GM19372 (cell line): Measurements from ENCODE around the gene SOX5.
A peak's percentile ranks its signal among the peaks of the same experiment; 100 is the strongest.

ENCODE experiments used
- ATAC-seq: cut with Tn5 transposase; IDR thresholded peaks from one replicate; pipeline ENCODE4 v1.9.1; 2021; ENCODE audit warnings: mild to moderate bottlenecking, low read depth, moderate library complexity; ENCODE audit not compliant: unreplicated experiment

SOX5 gene

DNA sequence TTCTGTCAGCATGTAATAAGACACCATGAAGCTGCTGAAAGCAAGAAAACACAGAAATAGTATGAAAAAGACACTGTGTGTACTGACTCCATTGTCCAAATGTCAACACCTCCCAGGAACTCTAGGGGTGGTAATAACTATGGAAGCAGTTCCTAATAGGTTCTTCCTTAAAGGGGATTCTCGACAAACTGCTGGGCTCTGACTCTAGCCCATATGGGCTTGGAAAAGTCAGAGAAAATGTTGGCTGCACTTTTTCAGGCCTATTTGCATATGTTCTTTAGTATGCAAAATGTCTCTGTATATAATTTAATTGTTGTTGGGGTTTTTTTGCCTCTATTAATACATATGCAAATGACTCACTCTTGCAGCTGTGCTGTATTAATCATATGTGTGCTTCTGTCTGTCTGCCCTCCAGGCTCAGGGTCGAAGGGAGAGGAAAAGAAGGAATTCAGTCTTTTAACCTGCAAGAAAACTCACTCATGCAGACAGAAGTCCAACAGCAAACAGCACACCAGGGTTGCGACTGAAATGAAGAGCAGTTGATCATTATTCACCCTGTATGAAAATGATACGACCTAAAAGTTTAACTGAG lies 317.6 kb downstream of the SOX5 start:
- no peak for ATAC-seq

DNA sequence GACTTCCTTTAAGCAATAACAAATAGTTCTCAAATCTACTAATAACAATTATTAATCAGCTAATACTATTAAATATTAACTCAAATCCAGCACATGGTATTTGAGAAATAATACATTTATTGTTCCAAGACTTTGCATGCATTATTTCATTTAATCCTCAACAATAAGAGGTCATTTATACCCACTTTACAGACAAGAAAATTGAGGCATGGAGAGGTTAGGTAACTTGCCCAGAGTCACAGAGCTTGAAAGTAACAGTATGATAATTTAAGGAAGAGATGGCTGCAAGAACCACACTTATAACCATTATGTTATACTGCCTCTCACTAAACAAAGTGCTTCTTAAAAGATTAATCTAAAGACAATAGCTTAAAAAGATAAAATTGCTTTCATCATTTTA lies 318.9 kb downstream of the SOX5 start:
- no peak for ATAC-seq

DNA sequence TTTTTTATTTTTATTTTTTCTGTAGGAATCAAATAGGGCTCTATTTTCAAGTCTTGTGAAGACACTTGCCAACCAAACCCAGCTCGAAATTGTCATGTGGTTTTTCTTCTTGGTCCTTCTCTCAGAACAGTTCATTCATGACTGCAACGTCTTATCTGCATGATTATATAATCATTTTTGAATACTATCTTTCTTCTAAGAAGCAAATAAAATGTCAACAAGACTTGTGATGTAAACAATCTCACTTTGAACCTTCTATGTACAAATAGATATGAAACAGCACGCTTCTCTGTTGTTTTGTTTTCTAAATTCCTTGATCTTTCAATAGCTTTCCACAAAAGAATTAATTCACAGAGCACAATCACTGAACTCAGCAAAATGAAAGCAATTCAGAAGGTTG lies 320.7 kb downstream of the SOX5 start:
- no peak for ATAC-seq

DNA sequence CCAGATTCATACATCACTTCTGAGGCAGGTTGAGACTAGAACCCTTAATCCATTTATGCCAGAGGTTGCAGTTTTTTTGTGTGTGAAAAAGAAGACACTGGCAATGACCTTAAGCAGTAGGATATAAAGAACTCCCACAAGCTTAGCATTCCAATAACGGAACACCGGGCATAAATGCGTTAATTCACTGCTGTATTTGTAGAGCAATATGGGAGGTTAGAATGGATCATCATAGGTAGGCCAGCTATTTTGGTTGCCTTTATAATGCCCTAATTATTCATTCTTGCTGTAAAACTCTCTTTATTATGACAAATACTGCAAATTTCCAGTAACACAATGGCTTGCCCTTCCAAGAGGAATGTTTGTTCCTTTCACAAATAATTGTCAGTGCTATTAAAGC lies 322.7 kb downstream of the SOX5 start:
- ATAC-seq, result no peak

DNA sequence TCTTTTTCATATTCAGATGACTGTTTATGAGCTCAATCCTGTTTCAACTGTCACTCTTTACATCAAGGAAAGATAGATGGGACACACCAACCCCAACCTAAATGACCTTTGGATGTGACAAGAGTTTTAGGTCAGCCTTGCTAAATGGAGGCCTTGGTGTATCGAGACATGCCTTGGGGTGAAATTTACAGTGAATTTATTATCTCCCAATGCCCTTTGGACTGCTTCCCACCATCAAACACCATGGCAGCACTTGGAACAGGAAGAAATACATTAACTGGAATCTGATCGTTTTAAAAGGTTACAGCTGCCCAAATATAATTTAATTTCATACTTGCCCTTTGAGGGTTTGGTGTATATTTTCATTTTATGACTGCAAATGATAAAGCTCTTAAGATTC lies 327.6 kb downstream of the SOX5 start:
- no peak for ATAC-seq

DNA sequence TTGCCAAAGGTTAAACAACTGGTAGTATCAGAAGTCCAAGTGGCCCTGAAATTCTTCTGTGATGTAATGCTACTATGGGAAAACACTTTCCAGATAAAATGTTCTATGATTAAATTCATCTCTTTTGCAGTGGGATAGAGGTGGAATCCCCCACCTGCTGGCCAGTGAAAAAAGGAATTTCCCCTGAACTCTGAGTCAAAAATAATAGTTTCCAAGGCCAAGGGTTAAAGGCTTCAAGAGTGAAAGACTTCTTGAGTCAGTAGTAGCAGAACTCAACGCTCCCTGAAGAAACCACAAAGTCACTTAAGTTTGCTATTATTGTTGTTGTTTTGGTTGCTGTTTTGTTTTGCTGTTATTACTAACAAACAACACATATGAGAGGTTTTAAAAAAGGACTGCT lies 330.8 kb downstream of the SOX5 start:
- ATAC-seq, result peak; percentile 82

DNA sequence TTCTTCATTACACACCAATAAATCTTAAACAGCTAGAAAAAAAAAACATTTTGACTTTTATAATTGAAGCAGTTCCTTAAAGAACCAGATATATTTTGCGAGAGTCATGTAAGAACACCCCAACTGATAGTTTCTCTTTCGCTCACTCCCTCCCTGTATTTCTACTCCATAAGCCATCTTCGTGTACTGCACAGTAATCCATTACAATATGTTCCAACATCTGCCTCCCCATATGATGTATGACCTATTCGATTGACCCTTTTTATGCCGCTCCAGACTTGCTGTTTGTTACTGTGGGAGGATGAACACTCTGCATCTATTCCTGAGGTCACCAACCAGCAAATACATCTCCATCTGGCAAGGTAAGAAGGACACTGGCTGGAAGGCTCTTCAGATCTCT lies 331.7 kb downstream of the SOX5 start:
- ATAC-seq, result no peak

DNA sequence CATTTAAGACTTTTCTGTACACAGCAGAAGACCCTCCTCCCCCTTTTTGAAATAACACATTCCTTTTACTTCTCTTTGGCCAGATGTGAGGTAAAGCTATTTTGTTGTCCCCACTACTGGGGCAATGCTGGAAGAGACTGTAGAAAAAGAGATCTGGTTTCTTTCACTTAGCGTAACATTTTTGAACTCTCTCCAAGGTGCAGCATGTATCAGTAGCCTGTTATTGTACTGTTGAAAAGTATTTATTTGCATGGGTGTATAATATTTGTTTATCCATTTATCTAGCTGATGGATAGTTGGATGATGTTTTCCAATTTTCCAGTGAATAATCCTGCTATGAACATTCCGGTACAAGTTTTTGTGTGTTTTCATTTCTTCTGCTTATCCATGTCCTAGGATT lies 335.2 kb downstream of the SOX5 start:
- no peak for ATAC-seq

DNA sequence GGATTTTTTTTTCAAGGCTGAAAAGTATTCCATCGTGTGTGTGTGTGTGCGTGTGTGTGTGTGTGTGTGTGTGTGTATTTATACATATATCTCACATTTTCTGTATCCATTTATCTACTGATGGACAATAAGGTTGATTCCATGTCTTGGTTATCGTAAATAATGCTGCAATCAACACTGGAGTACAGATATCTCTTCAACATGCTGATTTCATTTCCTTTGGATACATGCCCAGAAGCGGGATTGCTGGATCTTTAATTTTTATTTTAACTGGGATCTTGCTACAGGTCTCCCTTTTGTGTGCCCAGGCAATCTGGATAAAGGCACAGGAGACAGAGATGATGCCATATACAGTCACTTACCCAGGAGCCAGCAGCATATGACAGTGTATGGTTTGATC lies 338.1 kb downstream of the SOX5 start:
- ATAC-seq, result no peak

DNA sequence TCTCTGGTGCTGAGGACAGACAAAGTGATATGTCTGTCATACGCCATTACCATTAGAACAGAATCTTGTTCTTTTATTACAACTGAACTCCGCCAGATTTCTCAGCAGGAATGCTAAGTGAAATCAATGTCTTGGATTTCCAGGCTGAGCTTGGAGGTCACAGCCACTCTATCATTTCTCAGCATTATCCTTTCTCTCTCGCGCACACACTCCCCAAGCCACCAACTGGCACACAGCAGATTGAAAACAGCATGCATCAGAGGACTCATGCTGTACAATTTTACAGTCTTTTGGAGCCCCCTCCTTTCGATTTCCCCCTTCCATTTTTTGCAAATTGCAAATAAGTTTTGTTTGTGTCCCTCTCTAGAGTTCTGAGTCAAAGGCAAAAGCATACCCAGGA lies 348.6 kb downstream of the SOX5 start:
- no peak for ATAC-seq

DNA sequence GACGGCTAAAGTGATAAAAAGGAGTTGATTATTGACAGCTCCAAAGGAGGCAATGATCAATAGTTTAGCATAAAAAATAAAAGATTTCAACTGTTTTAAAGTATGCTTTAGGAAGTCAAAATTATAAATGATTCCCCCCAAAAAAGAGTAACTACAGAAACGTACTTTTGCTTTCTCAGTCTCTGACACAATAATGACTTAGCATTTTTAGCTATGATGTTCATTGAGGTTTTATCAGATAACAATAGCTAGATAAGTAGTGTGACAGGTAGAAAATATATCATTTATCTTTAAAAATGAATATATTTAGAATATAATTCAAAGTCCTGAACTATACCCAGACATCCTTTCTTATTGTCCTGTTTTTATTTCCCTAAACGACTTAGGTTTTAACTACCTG lies 352.9 kb downstream of the SOX5 start:
- no peak for ATAC-seq

DNA sequence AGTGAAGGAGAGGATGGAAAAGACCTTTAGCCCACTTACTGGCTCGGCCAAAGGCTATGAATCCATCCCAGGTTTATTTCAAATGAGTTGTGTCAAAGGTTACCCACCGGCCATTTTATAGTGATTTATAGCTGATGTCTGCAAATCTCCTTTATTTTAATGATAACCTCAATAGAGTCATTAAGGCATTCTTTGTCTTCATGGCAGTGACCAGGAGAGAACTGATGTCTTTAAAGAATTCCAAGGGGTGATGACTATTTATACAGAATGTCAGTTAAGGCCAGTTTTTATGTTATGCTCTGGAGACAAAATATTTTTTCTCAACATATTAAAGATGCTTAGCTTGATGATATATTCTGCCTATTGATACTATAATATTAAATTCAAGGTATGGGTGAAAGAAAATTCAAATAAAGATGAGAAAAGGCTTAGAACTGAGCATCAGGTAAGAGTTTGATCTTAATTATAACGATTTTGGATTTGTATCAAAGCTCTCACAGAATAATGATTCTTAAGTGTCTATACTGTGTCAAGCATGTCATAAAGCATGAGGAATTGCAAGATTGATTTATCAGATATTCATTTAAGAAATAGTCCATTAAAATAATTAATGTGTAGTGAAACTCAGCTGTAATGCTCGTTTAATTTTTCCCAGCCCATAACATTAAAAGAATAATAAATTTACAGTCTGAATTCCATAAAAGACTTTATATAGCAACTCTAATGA lies 361.5 kb downstream of the SOX5 start:
- no peak for ATAC-seq

DNA sequence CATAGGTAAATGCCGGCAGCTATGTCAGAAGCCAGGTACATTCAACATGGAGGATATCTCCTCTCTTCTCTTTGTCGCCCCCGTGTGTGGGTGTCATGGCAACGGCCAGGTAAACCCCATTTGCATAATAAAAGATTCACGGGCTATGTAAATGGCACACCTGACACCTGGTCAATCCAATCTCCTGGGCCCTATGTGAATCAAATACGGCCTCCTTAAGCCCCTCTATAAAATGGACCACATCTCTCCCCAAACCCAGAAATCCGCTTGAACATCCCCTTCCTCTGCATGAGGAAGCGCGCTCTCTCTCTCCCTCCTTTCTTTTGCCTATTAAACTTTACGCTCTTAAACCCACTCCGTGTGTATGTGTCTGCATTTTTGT lies 363.7 kb downstream of the SOX5 start:
- ATAC-seq, result no peak

DNA sequence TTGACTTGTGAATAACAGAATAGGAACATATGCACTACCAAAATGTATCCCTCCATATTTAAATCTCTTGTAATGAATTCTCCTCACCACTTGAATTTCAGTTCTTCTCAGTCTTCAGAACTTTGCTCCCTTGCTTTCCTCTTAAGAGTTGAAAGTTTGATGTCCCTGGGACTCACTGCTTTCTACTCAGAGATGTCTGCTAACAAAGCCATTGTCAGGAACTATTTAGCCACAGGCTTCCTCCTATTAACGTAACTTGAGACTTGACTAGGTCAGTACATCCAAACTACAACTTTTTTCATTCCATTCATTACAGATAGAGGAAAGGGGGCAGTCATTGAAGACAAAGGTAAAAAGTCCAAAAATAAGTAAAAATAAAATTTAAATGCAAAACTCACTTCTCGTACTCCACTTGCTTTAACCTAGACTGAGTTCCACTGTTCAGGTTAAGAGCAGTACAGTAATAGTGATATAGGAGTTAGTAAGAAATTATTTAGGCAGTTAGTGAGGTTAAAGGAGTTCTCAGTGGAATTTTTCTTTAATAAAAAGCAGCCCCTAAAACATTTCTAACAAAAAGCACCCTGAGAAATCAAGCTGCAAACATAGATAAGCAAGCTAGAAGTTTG lies 364.2 kb downstream of the SOX5 start:
- ATAC-seq, result no peak

DNA sequence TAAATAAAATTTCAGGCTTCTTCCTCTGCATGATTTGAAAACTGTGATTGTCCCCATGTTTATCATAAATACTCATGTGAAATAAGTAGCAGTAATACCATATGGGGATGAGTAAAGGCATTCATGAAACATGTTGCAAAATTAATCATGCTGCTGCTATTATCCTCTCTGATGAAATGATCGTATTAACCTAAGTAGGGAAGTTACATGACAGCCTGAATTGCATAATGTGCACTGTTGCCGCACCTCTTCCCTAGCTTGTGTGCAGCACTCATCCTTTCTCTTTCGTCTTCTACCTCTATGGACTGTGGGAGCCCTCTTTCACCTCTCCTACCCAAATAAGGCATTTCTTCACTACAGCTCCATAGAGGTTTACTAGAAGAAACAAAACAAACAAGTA lies 367.6 kb downstream of the SOX5 start:
- ATAC-seq, result no peak

DNA sequence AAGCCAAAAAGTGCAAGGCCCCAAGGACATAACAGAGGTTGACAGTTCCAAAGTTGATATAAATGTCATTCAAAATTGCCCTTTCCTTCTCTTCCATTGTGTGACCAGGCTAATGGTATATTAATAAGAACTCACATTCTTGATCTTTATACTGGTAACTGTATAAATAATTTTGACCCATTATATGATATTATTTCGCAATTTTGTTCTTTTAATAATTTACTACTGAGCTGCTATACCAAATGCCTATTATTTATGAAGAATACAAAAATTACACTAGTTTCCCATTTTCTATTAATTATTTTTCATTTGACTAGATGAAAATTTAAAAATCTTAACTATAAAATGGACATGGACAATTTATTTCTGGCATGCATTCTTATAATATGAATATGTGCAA lies 370.2 kb downstream of the SOX5 start:
- ATAC-seq, result no peak

DNA sequence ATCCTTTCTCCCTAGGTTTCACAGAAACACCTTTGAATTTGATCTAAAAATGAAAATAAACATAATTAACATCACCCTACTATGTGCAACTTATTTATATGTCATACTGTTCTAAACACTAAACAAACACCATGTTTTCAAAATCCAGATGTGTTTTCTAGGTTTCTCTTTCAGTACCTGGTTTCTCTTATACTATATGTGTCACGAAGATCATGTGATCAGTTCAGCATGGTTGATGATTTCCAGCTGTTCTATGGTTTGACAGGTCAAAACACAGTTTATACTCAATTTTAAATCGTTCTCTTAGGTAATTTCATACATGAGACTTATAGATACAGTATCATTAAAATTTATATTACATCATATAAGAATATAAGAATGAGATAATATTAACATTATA lies 373.1 kb downstream of the SOX5 start:
- ATAC-seq, result no peak

DNA sequence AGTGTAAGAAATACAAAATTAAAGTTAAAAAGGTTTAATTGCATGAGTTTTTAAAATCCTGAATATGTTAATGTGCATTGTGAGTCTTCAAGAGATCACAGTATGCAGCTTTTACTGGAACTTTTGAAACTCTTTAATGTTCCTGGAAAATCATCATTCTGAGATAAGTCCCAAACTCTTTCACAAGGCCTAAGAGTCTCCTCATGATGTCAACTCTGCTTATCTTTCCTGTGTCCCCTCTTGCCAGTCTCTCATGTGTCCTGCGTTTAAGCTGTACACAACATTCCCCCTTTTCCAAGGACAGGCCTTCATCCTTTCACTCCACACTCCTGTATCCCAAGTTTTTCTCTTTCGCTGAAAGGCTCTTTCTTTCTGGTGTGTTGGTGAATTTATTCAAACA lies 380.1 kb downstream of the SOX5 start:
- no peak for ATAC-seq

DNA sequence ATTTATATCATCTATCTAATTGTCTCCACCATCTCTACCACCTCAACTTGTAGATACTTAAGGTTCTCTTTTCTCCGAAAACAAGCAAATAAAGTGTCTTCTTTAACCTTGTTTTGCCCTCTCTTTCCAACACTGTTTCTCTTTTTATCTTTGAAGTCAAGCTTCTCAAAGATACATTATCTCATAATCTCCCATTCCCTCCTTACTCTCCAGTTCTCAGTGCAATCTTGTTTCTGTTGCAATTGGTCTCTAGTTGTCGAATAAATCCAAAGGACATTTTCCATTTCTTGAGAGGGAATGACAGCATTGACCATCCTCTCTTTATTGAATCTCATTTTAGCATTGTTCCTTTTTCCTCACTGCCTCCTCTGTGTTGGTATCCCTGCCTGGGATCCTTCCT lies 383.3 kb downstream of the SOX5 start:
- ATAC-seq, result no peak

DNA sequence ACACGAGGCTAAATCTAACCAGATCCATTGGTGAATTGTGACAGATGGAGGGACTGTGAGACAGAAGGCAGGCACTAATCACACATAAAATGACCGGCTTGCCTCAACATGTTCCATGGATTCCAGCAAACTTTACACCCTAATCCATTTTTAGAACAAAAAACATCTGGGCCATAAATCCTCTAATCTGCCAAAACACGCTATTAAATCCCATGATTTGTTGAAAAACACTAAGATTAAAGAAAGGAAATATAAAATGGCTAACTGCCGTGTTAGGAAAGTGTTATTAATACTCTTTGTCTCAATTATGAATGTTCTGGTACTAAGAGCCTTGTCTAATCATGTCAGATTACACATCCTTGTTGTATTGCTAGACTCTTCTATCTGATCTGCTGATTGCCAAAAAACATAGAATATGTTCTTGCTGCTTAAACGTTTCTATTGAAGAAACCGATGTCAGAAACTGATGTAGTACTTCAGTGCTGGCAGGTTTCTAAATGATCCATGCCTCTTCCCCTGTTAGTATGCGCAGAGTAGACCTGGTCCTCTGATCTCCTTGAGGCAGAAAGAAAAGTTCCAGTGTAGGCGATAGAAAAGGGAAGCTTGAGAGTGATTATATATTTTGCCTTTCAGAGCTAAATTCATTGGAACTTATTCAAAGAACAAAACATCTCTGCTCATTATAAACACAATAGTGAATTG lies 384.9 kb downstream of the SOX5 start:
- no peak for ATAC-seq
